Osteoblast (primary cell): ENCODE measurements around the gene VTN. TPM values are rescaled to one million over a fixed set of nuclear protein-coding genes. Genes with fewer than 3 reads are reported as not detected.

Source experiments
- DNase-seq: peaks from one replicate; pipeline ENCODE4 v3.0.0; 2011; ENCODE audit warnings: low spot score, mixed read lengths; ENCODE audit not compliant: insufficient read length; ENCODE audit errors: missing footprints
- H2AFZ ChIP-seq: 2 replicates; pipeline ENCODE4 v1.6.0; 2011; ENCODE audit warnings: mild to moderate bottlenecking, low read length
- H3K27ac ChIP-seq: 2 replicates; pipeline ENCODE4 v1.5.1; 2011; ENCODE audit warnings: mild to moderate bottlenecking, low read depth, low read length, moderate library complexity
- H3K27me3 ChIP-seq: 2 replicates; pipeline ENCODE4 v1.6.0; 2012; ENCODE audit warnings: mild to moderate bottlenecking, control low read depth, inconsistent platforms, low read length, moderate library complexity; ENCODE audit not compliant: insufficient read depth
- H3K36me3 ChIP-seq: 2 replicates; pipeline ENCODE4 v1.5.1; 2011; ENCODE audit warnings: mild to moderate bottlenecking, low read length, control low read depth, moderate library complexity; ENCODE audit not compliant: insufficient read depth
- H3K4me1 ChIP-seq: 2 replicates; pipeline ENCODE4 v1.5.1; 2011; ENCODE audit warnings: mild to moderate bottlenecking, low read length, control low read depth, moderate library complexity; ENCODE audit not compliant: insufficient read depth
- H3K4me2 ChIP-seq: 2 replicates; pipeline ENCODE4 v1.6.0; 2011; ENCODE audit warnings: mild to moderate bottlenecking, low read length; ENCODE audit not compliant: insufficient read depth
- H3K4me3 ChIP-seq: fragments of 200-600 bp; sonication (generic); 3 replicates; pipeline ENCODE4 v1.5.1; 2012; ENCODE audit warnings: mild to moderate bottlenecking, low read length, inconsistent platforms; ENCODE audit not compliant: insufficient read depth
- H3K79me2 ChIP-seq: 2 replicates; pipeline ENCODE4 v1.6.0; 2012; ENCODE audit warnings: mild to moderate bottlenecking, low read length, control low read depth, inconsistent platforms; ENCODE audit not compliant: insufficient read depth
- H3K9me3 ChIP-seq: 2 replicates; pipeline ENCODE4 v1.5.1; 2011; ENCODE audit warnings: low read depth, low read length, control low read depth
- H4K20me1 ChIP-seq: 2 replicates; pipeline ENCODE4 v1.6.0; 2012; ENCODE audit warnings: mild to moderate bottlenecking, low read length, control low read depth; ENCODE audit not compliant: insufficient read depth
- total RNA-seq: library from RNA; depleted of rRNA; stranded (reverse); fragments of >200 nt; gene quantifications from 2 replicates; pipeline ENCODE4 v1.2.3, GENCODE V29; 2012
- TF ChIP-seq, protein P1 (sequence below): IDR thresholded peaks from 2 replicates; pipeline ENCODE4 v1.5.1; 2011; ENCODE audit warnings: mild to moderate bottlenecking, low read depth, low read length, moderate library complexity; ENCODE audit errors: extremely low read depth

The VTN gene
- total RNA-seq, 1 donor, result not detected

DNA sequence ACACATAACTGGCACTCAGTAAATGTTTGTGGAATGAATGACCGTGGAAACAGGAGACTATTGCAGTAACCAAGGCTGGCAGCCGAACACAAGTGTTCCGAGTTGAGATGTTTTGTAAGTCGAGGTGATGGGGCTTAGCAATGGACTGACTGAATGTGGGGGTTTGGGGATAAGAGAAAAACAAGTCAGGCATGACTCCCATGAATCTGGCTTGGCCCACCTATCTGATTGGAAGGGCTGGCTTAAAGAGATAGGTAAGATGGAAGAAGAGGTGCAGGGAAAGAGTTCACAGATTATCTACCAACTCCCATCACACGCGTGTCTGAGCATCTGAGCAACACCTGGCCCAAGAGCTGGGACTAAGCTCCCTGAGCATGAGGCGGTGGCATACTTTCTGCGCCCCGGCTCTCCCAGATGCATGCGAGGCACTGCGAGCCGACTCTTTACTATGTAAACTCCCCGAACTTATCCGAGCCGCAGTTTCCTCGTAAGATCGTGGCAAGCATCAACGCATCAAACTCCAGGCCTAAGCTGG, 35.4 kb downstream of the VTN start:
- H3K4me3 ChIP-seq, result peak overlapping the region; percentile 83
- DNase-seq, result no peak
- no peaks in the 10 kb centered on the region for H3K9me3 ChIP-seq
- H3K79me2 ChIP-seq, result peaks cover 85% of the 10 kb centered on the region
- H3K36me3 ChIP-seq, result peaks cover 28% of the 10 kb centered on the region
- TF ChIP-seq, protein P1, sequence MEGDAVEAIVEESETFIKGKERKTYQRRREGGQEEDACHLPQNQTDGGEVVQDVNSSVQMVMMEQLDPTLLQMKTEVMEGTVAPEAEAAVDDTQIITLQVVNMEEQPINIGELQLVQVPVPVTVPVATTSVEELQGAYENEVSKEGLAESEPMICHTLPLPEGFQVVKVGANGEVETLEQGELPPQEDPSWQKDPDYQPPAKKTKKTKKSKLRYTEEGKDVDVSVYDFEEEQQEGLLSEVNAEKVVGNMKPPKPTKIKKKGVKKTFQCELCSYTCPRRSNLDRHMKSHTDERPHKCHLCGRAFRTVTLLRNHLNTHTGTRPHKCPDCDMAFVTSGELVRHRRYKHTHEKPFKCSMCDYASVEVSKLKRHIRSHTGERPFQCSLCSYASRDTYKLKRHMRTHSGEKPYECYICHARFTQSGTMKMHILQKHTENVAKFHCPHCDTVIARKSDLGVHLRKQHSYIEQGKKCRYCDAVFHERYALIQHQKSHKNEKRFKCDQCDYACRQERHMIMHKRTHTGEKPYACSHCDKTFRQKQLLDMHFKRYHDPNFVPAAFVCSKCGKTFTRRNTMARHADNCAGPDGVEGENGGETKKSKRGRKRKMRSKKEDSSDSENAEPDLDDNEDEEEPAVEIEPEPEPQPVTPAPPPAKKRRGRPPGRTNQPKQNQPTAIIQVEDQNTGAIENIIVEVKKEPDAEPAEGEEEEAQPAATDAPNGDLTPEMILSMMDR, result no peak
- peaks cover 47% of the 10 kb centered on the region for H3K4me1 ChIP-seq
- H3K27ac ChIP-seq, result peak overlapping the region; percentile 96
- H2AFZ ChIP-seq, result peak overlapping the region; percentile 69
- peak overlapping the region; percentile 99 for H3K4me2 ChIP-seq
- no peaks in the 10 kb centered on the region for H3K27me3 ChIP-seq
- H4K20me1 ChIP-seq, result peaks cover 38% of the 10 kb centered on the region

DNA sequence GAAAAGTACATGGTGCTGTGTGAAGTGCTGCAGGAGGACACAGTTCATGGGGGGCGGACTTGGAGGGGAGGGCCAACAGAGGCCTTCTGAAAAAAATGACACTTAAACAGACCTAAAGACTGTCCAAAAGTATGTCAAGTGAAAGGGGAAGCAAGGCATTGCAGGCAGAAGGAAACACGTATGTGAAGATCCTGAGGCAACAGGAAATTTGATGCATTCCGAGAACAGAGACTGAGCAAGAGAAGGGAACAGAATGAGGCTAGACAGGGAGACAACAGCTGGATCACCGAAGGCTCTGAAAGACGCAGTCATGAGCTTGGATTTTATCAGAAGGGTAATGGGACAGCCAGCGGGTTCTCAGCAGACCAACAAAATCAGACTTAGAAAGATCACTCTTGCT, 35.9 kb downstream of the VTN start:
- Histone ChIP-seq H3K36me3 (peaks cover 27% of the 10 kb centered on the region), H3K9me3 (no peaks in the 10 kb centered on the region), H3K27me3 (no peaks in the 10 kb centered on the region), H4K20me1 (peaks cover 36% of the 10 kb centered on the region), H3K27ac (peak overlapping the region; percentile 96), H3K4me2 (peak overlapping the region; percentile 99), H3K4me1 (peaks cover 45% of the 10 kb centered on the region), H3K79me2 (peaks cover 82% of the 10 kb centered on the region), H3K4me3 (peak overlapping the region; percentile 83), H2AFZ (no peak overlapping the region)
- peak; percentile 46 for DNase-seq
- TF ChIP-seq, protein P1, result no peak

DNA sequence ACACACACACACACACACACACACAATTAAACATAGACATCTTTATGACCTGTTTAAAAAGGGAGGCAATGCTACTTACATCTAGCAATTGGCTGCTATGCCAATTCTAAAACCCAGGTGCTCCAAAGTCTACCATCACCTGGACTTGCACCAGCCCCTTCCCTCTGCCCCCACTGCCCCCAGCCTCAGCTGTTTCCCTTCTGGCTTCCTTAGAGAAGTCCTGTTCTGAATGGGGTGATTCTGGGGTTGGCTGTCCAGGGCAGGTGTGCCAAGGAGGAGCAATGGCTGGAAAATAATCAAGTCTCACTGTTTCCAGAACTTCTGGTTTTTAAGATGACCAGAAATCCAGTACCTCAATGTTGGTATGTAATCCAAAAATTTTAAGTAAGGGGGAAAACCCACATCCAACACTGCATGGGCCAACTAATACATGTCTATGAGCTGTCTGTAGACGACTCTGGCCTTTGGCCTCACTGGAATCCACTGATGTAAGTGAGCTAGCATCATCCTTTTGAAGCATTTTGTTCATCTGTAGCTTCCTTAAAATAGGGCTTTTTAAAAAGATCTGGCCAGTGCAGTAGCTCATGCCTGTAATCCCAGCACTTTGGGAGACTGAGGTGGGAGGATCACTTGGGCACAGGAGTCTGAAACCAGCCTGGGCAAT, 36.9 kb downstream of the VTN start:
- H3K36me3 ChIP-seq, result peaks cover 33% of the 10 kb centered on the region
- H4K20me1 ChIP-seq, result peaks cover 38% of the 10 kb centered on the region
- H3K79me2 ChIP-seq, result peaks cover 74% of the 10 kb centered on the region
- no peak overlapping the region for H2AFZ ChIP-seq
- no peak for DNase-seq
- TF ChIP-seq, protein P1, result no peak
- H3K9me3 ChIP-seq, result no peaks in the 10 kb centered on the region
- no peak overlapping the region for H3K4me3 ChIP-seq
- peaks cover 37% of the 10 kb centered on the region for H3K4me1 ChIP-seq
- H3K4me2 ChIP-seq, result peak overlapping the region; percentile 99
- no peak overlapping the region for H3K27ac ChIP-seq
- H3K27me3 ChIP-seq, result no peaks in the 10 kb centered on the region

DNA sequence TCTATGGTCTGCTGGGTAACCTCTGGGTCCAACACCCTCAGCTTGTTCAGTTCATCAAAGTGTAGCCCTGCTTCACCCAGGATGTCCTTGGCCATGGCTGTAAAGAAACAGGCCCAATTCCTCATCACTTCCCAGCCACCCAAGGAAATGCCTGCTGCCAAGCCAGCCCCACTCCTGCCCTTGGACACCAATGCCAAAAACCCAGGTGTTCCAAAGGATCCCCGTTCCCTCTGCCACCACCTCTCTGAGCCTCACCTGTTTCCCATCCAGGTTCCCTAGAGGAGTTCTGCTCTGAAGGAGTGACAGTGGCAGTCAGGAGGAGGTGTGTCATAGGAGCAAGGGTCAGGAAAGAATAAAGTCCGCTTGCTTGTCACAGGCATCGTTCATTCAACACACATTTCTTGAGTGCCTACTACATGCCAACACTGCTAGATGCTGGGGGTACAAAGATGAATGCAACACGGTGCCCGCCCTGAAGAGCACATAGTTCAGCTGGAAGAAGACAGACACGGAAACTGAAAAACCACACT, 38.2 kb downstream of the VTN start:
- H3K4me3 ChIP-seq, result no peak overlapping the region
- H3K4me2 ChIP-seq, result no peak overlapping the region
- H3K27me3 ChIP-seq, result no peaks in the 10 kb centered on the region
- no peak overlapping the region for H3K27ac ChIP-seq
- H2AFZ ChIP-seq, result no peak overlapping the region
- peaks cover 25% of the 10 kb centered on the region for H3K4me1 ChIP-seq
- peaks cover 31% of the 10 kb centered on the region for H4K20me1 ChIP-seq
- TF ChIP-seq, protein P1, result no peak
- peaks cover 46% of the 10 kb centered on the region for H3K36me3 ChIP-seq
- no peak for DNase-seq
- H3K79me2 ChIP-seq, result peaks cover 62% of the 10 kb centered on the region
- H3K9me3 ChIP-seq, result no peaks in the 10 kb centered on the region
